ENCODE data around the gene TTC16.

- TF ChIP-seq CTCF (IDR thresholded peaks at IDR 0.05; ENCODE audit: low read depth, low read length): no peak
- TF ChIP-seq POLR2A (IDR thresholded peaks at IDR 0.05; ENCODE audit: extremely low read depth, insufficient read length): no peak
- no peak for TF ChIP-seq MAX (IDR thresholded peaks at IDR 0.05; ENCODE audit: low read depth, low read length)
These were observed 22.8 kb downstream of the TTC16 start for GRCh38 chr9:127738666-127739065.

Data from NB4 (cell line).